OCI-LY1 (cell line): Measurements from ENCODE around the gene RALGPS1.

Source experiments
- EZH2 ChIP-seq: fragments of 200-600 bp; sonication (generic), shearing (Covaris generic); IDR thresholded peaks from 2 replicates; pipeline ENCODE4 v1.8.0; 2017; ENCODE audit warnings: borderline replicate concordance, mixed run types, mild to moderate bottlenecking, antibody characterized with exemption, low read length, moderate library complexity, mixed read lengths
- TF ChIP-seq, protein P1 (sequence below): fragments of 200-600 bp; sonication (generic), shearing (Covaris generic); IDR thresholded peaks from 2 replicates; pipeline ENCODE4 v1.5.1; 2017; ENCODE audit warnings: mild to moderate bottlenecking, antibody characterized with exemption, low read length, moderate library complexity, mixed read lengths

DNA sequence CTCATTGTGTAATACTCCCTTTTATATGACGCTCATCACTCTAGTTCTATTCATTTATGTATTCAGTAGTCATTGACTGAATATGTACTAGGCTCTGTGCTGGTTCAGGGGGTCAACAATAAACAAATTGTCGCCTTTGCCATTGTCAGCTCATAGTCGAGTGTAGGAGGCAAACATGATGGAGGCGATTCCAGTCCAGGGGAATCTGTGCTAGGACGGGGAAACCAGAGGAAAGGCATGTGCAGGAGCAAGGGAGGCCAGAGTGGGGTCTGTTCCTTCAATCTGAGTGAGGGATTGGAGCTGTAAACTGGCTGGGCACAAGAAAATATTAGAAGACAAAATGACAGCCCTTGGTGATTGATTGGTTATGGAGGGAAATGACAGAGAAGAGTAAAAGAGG, 123.9 kb downstream of the RALGPS1 start:
- TF ChIP-seq EZH2 = no peak
- TF ChIP-seq, protein P1, sequence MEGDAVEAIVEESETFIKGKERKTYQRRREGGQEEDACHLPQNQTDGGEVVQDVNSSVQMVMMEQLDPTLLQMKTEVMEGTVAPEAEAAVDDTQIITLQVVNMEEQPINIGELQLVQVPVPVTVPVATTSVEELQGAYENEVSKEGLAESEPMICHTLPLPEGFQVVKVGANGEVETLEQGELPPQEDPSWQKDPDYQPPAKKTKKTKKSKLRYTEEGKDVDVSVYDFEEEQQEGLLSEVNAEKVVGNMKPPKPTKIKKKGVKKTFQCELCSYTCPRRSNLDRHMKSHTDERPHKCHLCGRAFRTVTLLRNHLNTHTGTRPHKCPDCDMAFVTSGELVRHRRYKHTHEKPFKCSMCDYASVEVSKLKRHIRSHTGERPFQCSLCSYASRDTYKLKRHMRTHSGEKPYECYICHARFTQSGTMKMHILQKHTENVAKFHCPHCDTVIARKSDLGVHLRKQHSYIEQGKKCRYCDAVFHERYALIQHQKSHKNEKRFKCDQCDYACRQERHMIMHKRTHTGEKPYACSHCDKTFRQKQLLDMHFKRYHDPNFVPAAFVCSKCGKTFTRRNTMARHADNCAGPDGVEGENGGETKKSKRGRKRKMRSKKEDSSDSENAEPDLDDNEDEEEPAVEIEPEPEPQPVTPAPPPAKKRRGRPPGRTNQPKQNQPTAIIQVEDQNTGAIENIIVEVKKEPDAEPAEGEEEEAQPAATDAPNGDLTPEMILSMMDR = no peak
